ENCODE data around the gene FAM168A. TPM values are rescaled to one million over a fixed set of nuclear protein-coding genes. Genes with fewer than 3 reads are reported as not detected.

Gene FAM168A
- total and polyA plus RNA-seq, 9 of the 15 experiments (the other 6 are each of a cell fraction or from before 2014, with no cell fraction given), result 0.44 to 7.2 (median 2.9) TPM

DNA sequence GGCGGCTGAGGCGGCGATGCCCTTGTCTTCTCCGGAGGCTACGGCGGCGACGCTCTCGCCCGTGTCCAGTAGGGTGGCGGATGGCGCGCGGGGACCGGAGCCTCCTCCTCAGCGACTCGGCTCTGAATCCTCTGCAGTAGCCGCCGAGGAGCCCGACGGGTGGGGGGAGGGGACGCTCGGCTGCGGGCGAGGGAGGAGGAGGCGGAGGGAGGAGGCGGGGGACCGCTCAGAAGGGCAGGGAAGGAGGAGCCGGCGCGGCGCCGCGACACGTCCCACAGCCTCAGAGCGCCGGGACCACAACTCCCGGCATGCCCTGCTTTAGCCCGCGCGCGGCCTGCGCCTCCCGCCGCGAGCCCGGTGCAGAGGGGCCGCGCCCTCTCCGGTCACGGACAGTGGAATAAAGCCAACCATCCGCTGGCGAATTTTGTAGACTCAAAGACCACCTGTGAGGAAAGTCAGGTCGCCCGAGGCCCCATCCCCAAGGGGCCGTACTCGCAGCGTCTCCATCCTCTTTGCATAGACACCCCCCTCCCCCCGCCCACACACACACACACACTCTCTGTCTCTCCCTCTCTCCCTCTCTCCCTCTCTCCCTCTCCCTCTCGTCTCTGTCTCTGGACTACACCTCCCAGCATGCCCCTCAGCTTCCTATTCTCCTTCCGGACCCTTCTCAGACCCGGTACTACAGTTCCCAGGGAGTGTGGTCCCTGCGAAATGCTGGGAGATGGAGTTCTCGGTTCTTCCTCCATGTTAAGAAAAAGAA, at the start of gene FAM168A (continued):
- TF ChIP-seq ARID4B (CRISPR knock-in tag; IDR thresholded peaks at IDR 0.05), result peak; percentile 81
- TF ChIP-seq POLR2G (IDR thresholded peaks at IDR 0.05; ENCODE audit: low read depth, low read length), result peak; percentile 79
- TF ChIP-seq GMEB1 (CRISPR knock-in tag; IDR thresholded peaks at IDR 0.05), result peak; percentile 77
- TF ChIP-seq UBTF (IDR thresholded peaks at IDR 0.05; ENCODE audit: borderline replicate concordance in 1 of 2, low read depth in 2 of 2, low read length in 2 of 2), result peak; percentile 74; a peak in 2 of 4 replicates
- no peak for TF ChIP-seq ZNF354B (CRISPR knock-in tag; IDR thresholded peaks at IDR 0.05)
- peak; percentile 96 to 97 for TF ChIP-seq MAZ (CRISPR knock-in tag; conservative IDR thresholded peaks at IDR 0.05 in 1 of 2, IDR thresholded peaks at IDR 0.05 in 1 of 2)
- peak; percentile 97 for TF ChIP-seq EGR1 (conservative IDR thresholded peaks at IDR 0.05)
- TF ChIP-seq NR2C2 (CRISPR knock-in tag; IDR thresholded peaks at IDR 0.05), result 0 out of 2 replicates have a peak, but pooled peaks have one; percentile 24
- TF ChIP-seq NR2C2 (tag; IDR thresholded peaks at IDR 0.05), result peak; percentile 97
- TF ChIP-seq MTA1 (IDR thresholded peaks at IDR 0.05; ENCODE audit: borderline replicate concordance), result 0 out of 2 replicates have a peak, but pooled peaks have one; percentile 37
- no peak for TF ChIP-seq BRF1 (IDR thresholded peaks at IDR 0.05; ENCODE audit: borderline replicate concordance, extremely low read depth, insufficient read length)
- TF ChIP-seq, protein P1, sequence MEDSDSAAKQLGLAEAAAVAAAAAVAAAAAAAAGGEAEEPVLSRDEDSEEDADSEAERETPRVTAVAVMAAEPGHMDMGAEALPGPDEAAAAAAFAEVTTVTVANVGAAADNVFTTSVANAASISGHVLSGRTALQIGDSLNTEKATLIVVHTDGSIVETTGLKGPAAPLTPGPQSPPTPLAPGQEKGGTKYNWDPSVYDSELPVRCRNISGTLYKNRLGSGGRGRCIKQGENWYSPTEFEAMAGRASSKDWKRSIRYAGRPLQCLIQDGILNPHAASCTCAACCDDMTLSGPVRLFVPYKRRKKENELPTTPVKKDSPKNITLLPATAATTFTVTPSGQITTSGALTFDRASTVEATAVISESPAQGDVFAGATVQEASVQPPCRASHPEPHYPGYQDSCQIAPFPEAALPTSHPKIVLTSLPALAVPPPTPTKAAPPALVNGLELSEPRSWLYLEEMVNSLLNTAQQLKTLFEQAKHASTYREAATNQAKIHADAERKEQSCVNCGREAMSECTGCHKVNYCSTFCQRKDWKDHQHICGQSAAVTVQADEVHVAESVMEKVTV (CRISPR knock-in tag; IDR thresholded peaks at IDR 0.05), result peak; percentile 46; the same call in 1 of the 2 replicates
- TF ChIP-seq, protein P2, sequence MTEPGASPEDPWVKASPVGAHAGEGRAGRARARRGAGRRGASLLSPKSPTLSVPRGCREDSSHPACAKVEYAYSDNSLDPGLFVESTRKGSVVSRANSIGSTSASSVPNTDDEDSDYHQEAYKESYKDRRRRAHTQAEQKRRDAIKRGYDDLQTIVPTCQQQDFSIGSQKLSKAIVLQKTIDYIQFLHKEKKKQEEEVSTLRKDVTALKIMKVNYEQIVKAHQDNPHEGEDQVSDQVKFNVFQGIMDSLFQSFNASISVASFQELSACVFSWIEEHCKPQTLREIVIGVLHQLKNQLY (CRISPR knock-in tag; conservative IDR thresholded peaks at IDR 0.05), result no peak
- peak; percentile 46; the same call in 1 of the 2 replicates for TF ChIP-seq MYC (IDR thresholded peaks at IDR 0.05; ENCODE audit: low read depth, low read length)
- TF ChIP-seq MYC (CRISPR knock-in tag; IDR thresholded peaks at IDR 0.05; ENCODE audit: borderline replicate concordance, low read depth), result no peak
